Embryonic facial prominence (tissue), 1 donor: ENCODE results near the gene UGT1A6.

Experiments used
- DNase-seq: peaks from one replicate; pipeline ENCODE4 v3.0.0-alpha.2; 2016; ENCODE audit errors: extremely low spot score

UGT1A6 gene

GRCh38 chr2:233766416-233766815 is 73.7 kb downstream of the UGT1A6 start:
- no peak for DNase-seq

- no peak for DNase-seq
Observed at GRCh38 chr2:233768076-233768475, 75.4 kb downstream of the UGT1A6 start.

- no peak for DNase-seq
Observed at GRCh38 chr2:233769260-233769659, 76.6 kb downstream of the UGT1A6 start.

- DNase-seq: no peak
Observed at GRCh38 chr2:233772153-233772552, 79.5 kb downstream of the UGT1A6 start.

- DNase-seq: no peak
Observed at GRCh38 chr2:233772583-233772982, 79.9 kb downstream of the UGT1A6 start.

- no peak for DNase-seq
Observed at GRCh38 chr2:233773854-233774253, 81.2 kb downstream of the UGT1A6 start.

- DNase-seq: no peak
Observed at GRCh38 chr2:233775414-233775813, 82.7 kb downstream of the UGT1A6 start.

- no peak for DNase-seq
Observed at GRCh38 chr2:233778030-233778429, 85.3 kb downstream of the UGT1A6 start, which contains the start of gene MROH2A. Gene MROH2A, plus strand, starts transcription at chr2:233778330. Its CDS starts 1,029 bp downstream, at chr2:233779359.

GRCh38 chr2:233779722-233780121 is 87.0 kb downstream of the UGT1A6 start:
- no peak for DNase-seq

- DNase-seq: no peak
Observed at GRCh38 chr2:233780771-233781170, 88.1 kb downstream of the UGT1A6 start.

GRCh38 chr2:233789554-233789953 is 96.9 kb downstream of the UGT1A6 start:
- DNase-seq: no peak

GRCh38 chr2:233791151-233791882 is 98.6 kb downstream of the UGT1A6 start:
- no peak for DNase-seq

GRCh38 chr2:233791883-233792329 is 99.2 kb downstream of the UGT1A6 start:
- no peak for DNase-seq

- DNase-seq: no peak
Observed at GRCh38 chr2:233792720-233793119, 100.0 kb downstream of the UGT1A6 start.

GRCh38 chr2:233793465-233794127 is 100.9 kb downstream of the UGT1A6 start:
- DNase-seq: no peak

GRCh38 chr2:233794128-233794658 is 101.5 kb downstream of the UGT1A6 start:
- DNase-seq: no peak

GRCh38 chr2:233795735-233796171 is 103.1 kb downstream of the UGT1A6 start:
- DNase-seq: no peak

- DNase-seq: no peak
Observed at GRCh38 chr2:233796254-233796653, 103.6 kb downstream of the UGT1A6 start.

GRCh38 chr2:233798335-233799086 is 105.8 kb downstream of the UGT1A6 start:
- DNase-seq: no peak

GRCh38 chr2:233799087-233799665 is 106.5 kb downstream of the UGT1A6 start:
- no peak for DNase-seq

GRCh38 chr2:233799716-233800115 is 107.0 kb downstream of the UGT1A6 start:
- DNase-seq: no peak

GRCh38 chr2:233800208-233800607 is 107.5 kb downstream of the UGT1A6 start:
- no peak for DNase-seq
